ENCODE measurements around the gene NES. TPM values are rescaled to one million over a fixed set of nuclear protein-coding genes. Genes with fewer than 3 reads are reported as not detected.
A peak's percentile ranks its signal among the peaks of the same experiment; 100 is the strongest.

NES gene
- total RNA-seq, 2 donors from 2014 or later = 5.3 to 8.1 TPM

DNA sequence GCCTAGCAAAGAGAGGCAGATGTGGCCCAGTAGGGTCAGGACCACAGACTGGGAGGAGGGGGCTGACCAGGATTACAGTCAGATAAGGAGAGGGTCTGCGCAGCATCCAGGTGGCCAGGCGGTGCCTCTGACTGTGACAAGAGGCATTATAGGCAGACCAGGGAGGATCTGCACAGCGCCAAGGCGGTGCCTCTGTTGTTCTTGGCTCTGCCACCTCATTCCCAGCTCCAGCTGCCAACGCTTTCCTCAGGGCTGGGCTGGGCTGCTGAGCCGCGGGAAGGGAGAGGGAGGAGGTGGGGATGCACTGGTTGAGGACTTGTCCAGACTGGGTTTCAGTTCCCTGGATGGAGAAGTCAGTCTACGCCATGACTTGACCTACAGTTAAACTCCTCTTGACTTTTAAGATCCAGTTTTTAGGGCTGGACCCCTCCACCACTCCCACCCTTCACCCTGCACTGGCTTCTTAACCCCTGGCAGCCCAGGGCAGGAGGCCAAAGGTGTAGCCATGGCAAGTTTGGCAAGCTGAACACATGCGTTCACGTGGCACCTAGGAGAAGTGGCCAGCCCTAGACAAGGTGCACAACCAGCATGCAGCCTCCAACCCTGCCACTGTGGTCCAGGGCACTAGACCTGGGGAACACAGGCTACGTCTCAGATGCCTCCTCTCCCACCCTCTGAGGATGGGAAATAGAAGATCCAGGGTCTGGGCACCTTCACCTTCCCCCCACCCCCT, 32.7 kb upstream of the NES start:
- H3K9me3 ChIP-seq = no peaks in the 10 kb centered on the region
- intact Hi-C loops (cut with DNase I) = loop anchor here (10.0 kb wide), 1 partner anchor 165 kb away; no protein-coding TSS in a partner anchor
- TF ChIP-seq, protein P1, sequence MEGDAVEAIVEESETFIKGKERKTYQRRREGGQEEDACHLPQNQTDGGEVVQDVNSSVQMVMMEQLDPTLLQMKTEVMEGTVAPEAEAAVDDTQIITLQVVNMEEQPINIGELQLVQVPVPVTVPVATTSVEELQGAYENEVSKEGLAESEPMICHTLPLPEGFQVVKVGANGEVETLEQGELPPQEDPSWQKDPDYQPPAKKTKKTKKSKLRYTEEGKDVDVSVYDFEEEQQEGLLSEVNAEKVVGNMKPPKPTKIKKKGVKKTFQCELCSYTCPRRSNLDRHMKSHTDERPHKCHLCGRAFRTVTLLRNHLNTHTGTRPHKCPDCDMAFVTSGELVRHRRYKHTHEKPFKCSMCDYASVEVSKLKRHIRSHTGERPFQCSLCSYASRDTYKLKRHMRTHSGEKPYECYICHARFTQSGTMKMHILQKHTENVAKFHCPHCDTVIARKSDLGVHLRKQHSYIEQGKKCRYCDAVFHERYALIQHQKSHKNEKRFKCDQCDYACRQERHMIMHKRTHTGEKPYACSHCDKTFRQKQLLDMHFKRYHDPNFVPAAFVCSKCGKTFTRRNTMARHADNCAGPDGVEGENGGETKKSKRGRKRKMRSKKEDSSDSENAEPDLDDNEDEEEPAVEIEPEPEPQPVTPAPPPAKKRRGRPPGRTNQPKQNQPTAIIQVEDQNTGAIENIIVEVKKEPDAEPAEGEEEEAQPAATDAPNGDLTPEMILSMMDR (IDR thresholded peaks at IDR 0.05) = no peak
- DNase-seq = peak; percentile 73
- H3K4me3 ChIP-seq = no peak overlapping the region
- no peaks in the 10 kb centered on the region for H3K36me3 ChIP-seq
- H3K27ac ChIP-seq = no peak overlapping the region
- H3K4me1 ChIP-seq = peaks cover 13% of the 10 kb centered on the region
- H3K27me3 ChIP-seq = peaks cover 6% of the 10 kb centered on the region
- H3K9ac ChIP-seq (ENCODE audit: low read depth in 2 of 2, low read length in 2 of 2) = no peak overlapping the region

GRCh38 chr1:156709031-156709430, 31.8 kb upstream of the NES start:
- TF ChIP-seq, protein P1 (IDR thresholded peaks at IDR 0.05) = no peak
- Histone ChIP-seq H3K4me1 (peaks cover 14% of the 10 kb centered on the region), H3K4me3 (no peak overlapping the region), H3K36me3 (no peaks in the 10 kb centered on the region), H3K9ac (ENCODE audit: low read depth in 2 of 2, low read length in 2 of 2) (no peak overlapping the region), H3K27me3 (peaks cover 9% of the 10 kb centered on the region), H3K27ac (no peak overlapping the region), H3K9me3 (no peaks in the 10 kb centered on the region)
- intact Hi-C loops (cut with DNase I) = no loop called here
- DNase-seq = no peak

GRCh38 chr1:156708218-156708661, 31.0 kb upstream of the NES start:
- TF ChIP-seq, protein P1 (IDR thresholded peaks at IDR 0.05) = no peak
- Histone ChIP-seq H3K27ac (no peak overlapping the region), H3K9ac (ENCODE audit: low read depth in 2 of 2, low read length in 2 of 2) (no peak overlapping the region), H3K4me1 (peaks cover 14% of the 10 kb centered on the region), H3K27me3 (peaks cover 9% of the 10 kb centered on the region), H3K4me3 (no peak overlapping the region), H3K36me3 (no peaks in the 10 kb centered on the region), H3K9me3 (no peaks in the 10 kb centered on the region)
- no peak for DNase-seq
- intact Hi-C loops (cut with DNase I) = no loop called here

- H3K36me3 ChIP-seq = no peaks in the 10 kb centered on the region
- H3K9me3 ChIP-seq = no peaks in the 10 kb centered on the region
- H3K27me3 ChIP-seq = peaks cover 9% of the 10 kb centered on the region
- H3K9ac ChIP-seq (ENCODE audit: low read depth in 2 of 2, low read length in 2 of 2) = peak overlapping the region in 1 of 2 donors; percentile 8
- H3K4me1 ChIP-seq = peaks cover 14% of the 10 kb centered on the region
- H3K27ac ChIP-seq = no peak overlapping the region
- intact Hi-C loops (cut with DNase I) = no loop called here
- TF ChIP-seq, protein P1 (IDR thresholded peaks at IDR 0.05) = no peak
- H3K4me3 ChIP-seq = no peak overlapping the region
- no peak for DNase-seq
These were observed 30.4 kb upstream of the NES start for GRCh38 chr1:156707417-156708217.

DNA sequence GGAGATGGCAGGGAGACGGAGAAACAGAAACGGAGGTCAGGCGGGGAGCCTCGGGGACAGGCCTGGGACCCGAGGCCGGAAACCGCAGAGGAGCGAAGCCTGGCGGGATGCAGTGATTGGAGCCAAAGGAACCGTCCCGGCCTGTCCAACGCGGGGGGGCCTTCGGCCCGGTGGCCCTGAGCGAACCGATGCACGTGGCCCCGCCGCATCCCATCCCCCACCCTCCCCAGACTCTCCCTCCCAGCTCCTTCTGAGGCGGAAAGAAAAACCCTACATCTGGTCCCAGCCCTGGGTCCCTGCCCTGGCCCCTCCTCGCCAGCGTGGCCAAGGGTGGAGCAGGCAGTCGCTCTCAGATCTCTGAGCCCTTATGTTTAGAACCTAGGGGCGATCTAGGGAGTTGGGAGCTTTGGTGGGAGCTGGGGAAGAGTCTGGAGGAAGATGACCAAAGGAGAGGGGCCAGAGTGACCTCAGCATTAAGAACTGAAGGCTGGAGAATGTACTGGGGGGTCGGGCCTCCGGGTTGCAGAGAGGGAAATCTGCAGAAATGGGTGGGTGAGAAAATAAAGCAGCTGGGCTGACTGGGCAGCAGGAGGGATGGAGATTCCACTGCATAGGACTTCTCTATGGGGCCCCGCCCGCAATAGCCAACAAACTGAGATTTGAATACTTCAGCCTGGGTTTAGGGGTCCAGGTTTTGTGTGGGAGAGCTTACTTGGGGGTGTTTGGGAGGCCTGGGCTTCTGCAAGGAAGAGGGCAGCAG, 29.6 kb upstream of the NES start:
- no peaks in the 10 kb centered on the region for H3K9me3 ChIP-seq
- H3K4me1 ChIP-seq = peaks cover 14% of the 10 kb centered on the region
- TF ChIP-seq, protein P1 (IDR thresholded peaks at IDR 0.05) = no peak
- H3K27ac ChIP-seq = peak overlapping the region; percentile 14
- H3K36me3 ChIP-seq = no peaks in the 10 kb centered on the region
- DNase-seq = peak; percentile 60
- peaks cover 9% of the 10 kb centered on the region for H3K27me3 ChIP-seq
- intact Hi-C loops (cut with DNase I) = no loop called here
- peak overlapping the region; percentile 59 to 68 for H3K9ac ChIP-seq (ENCODE audit: low read depth in 2 of 2, low read length in 2 of 2)
- H3K4me3 ChIP-seq = peak overlapping the region; percentile 30
